Right ventricle myocardium inferior (tissue), 1 donor: Measurements from ENCODE around the gene ITGAL. TPM values are rescaled to one million over a fixed set of nuclear protein-coding genes. Genes with fewer than 3 reads are reported as not detected.
A peak's percentile ranks its signal among the peaks of the same experiment; 100 is the strongest.
"Not testable (repeated sequence)": the region's sequence is repeated elsewhere in the genome, so short reads cannot be mapped to it uniquely, and the experiment has no call there.

Experiments used
- ATAC-seq: fragments of 200-7000 bp; cut with Tn5 transposase; one replicate; pipeline ENCODE4 v1.9.1; 2020; ENCODE audit warnings: mild to moderate bottlenecking, moderate library complexity
- DNase-seq: peaks from one replicate; pipeline ENCODE4 v3.0.0; 2021; ENCODE audit errors: missing footprints
- intact Hi-C: fragments of 100-400 bp; cut with DNase I; formaldehyde crosslinking; loops from one replicate; pipeline ENCODE4 v1.11.0; 2022
- total RNA-seq: library from RNA; stranded (reverse); fragmentation: NEBNext Ultra II Directional; extraction: Animal tissue kit (Norgen Biotek cat#: 25700); gene quantifications from one replicate; pipeline ENCODE4 v1.2.1, GENCODE V29; 2021
- donor health status: DM: no; HTN: yes; CAD: no; lungs with severe emphysema.

ITGAL gene
- total RNA-seq, 1 donor from 2014 or later, result 4.2 TPM

GRCh38 chr16:30452709-30453580, 19.6 kb upstream of the ITGAL start:
- ATAC-seq, intact Hi-C loops: not testable (repeated sequence)

DNA sequence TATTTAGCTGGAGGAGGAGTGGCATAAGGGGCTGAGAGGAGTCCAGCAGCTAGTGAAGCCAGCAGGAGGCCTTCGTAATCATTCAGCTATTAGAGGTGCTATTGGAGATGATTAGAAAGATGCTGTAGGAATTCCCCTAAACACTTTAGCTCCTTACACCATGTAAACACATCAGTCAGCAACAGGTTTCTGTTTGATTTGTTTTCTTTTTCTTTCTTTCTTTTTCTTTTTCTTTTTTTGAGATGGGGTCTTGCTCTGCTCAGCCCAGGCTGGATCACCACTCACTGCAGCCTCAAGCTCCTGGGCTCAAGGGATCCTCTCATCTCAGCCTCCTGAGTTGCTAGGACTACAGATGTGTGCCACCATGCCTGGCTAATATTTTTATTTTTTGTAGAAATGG, 16.2 kb upstream of the ITGAL start:
- DNase-seq (no peak), ATAC-seq (no peak)
- intact Hi-C loops, result no loop called here

More at GRCh38 chr16:30452709-30453580, 19.6 kb upstream of the ITGAL start:
- not testable (repeated sequence) for DNase-seq

DNA sequence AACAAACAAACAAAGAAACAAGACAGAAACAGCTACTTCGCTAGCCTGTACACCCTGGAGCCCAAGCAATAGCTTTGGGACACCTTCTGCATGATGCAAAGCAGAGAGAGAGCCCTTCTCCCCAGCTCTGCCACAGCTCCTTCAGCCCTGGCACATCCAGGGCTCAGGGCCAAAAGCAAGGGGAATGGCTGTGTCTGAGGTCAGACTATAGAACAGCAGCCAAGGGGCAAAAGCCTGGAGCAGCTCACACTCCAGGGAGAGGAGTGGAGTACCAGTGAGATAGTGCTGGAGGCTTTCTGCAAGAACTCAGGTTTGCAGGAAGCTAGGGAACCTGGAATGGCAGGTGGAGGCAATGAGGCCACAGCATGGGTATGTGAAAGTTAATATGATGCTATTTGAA, 15.3 kb upstream of the ITGAL start:
- intact Hi-C loops, result no loop called here
- DNase-seq, result no peak
- peak; percentile 89 for ATAC-seq

GRCh38 chr16:30457743-30458560, 14.6 kb upstream of the ITGAL start:
- ATAC-seq (no peak), DNase-seq (no peak)
- intact Hi-C loops, result no loop called here

DNA sequence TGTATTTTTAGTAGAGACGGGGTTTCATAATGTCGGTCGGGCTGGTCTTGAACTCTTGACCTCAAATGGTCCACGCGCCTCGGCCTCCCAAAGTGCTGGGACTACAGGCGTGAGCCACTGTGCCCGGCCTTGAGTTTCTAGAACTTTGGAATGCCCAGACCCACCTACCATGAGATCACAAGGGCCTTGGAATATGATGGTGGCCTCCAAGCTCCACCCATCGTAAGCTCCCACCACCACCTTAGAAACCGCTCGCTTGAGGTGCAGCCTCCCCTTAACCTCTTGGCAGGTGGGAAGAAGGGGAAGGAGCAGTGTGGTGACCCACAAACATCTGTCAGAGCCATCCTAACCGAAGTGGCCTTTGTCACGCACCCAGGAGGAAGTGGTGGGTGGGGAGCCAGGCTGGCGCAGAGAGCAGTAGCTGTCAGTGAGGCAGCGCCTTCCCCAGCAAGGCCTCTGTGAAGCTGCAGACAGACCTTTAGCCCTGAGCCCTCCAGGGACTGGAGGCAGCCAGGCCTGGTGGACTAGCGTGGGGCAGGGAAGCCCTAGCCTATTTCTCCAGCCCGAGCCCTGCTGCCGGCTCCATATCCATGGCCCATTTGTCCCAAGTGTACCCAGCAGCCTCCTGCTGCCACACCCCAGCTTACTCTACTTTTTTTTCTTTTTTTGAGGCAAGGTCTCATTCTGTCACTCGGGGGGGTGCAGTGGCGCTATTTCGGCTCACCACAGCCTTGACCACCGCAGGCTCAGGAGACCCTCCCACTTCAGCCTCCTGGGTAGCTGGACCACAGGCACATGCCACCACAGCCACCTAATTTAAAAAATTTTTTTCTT, 13.8 kb upstream of the ITGAL start:
- DNase-seq, result peak; percentile 73
- peak; percentile 44 for ATAC-seq
- intact Hi-C loops, result no loop called here

DNA sequence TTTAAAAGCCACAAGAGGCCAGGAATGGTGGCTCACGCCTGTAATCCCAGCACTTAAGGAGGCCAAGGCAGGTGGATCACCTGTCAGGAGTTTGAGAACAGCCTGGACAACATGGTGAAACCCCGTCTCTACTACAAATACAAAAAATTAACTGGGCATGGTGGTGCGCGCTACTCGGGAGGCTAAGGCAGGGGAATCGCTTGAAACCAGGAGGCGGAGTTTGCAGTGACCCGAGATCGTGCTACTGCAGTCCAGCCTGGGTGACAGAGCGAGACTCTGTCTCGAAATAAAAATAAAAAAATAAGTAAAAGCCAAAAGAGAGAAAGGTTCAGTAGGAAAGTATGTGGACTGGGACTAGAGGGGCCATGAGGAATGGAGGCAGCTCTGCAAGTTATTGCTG, 13.1 kb upstream of the ITGAL start:
- DNase-seq (no peak), ATAC-seq (no peak)
- intact Hi-C loops, result no loop called here

DNA sequence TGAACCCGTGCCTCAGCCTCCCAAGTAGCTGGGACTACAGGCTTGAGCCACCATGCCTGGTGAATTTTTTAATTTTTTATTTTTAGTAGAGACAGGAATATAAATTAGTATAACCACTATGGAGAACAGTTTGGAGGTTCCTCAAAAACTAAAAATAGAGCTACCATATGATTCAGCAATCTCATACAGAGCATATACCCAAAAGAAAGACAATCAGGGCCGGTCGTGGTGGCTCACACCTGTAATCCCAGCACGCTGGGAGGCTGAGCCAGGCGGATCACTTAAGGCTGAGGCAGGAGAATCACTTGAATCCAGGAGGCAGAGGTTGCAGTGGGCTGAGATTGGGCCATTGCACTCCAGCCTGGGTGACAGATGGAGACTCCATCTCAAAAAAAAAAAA, 11.1 kb upstream of the ITGAL start:
- intact Hi-C loops, DNase-seq, ATAC-seq: not testable (repeated sequence)

DNA sequence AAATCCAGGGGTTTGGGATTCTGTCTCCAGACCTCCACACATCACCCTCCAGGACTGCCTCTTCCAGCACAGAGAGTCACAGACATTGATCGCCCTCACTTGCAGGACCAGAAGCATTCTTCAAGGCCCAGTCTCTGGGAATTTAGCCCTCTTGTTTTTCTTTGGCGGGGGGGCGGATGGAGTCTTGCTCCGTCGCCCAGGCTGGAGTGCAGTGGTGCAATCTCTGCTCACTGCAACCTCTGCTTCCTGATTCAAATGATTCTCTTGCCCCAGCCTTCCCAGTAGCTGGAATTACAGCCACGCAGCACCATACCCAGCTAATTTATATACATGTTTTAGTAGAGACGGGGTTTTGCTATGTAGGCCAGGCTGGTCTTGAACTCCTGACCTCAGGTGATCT, 8.5 kb upstream of the ITGAL start:
- ATAC-seq (no peak), DNase-seq (no peak)
- intact Hi-C loops, result no loop called here

DNA sequence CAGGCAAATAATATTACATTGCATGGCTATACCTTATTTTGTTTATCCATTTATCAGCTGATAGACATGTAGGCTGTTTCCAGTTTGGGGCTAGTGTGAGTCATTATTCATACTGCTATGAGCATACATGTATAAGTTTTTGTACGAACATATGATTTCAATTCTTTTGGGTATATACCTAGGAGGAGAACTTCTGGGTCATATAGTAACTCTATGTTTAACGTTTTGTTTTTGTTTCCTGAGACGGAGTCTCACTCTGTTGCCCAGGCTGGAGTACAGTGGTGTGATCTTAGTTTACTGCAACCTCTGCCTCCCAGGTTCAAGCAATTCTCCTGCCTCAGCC, 2.4 kb upstream of the ITGAL start:
- intact Hi-C loops, result no loop called here
- ATAC-seq, result no peak
- DNase-seq, result no peak

GRCh38 chr16:30470632-30470995, 1.9 kb upstream of the ITGAL start:
- DNase-seq, result no peak
- no peak for ATAC-seq
- intact Hi-C loops, result no loop called here

DNA sequence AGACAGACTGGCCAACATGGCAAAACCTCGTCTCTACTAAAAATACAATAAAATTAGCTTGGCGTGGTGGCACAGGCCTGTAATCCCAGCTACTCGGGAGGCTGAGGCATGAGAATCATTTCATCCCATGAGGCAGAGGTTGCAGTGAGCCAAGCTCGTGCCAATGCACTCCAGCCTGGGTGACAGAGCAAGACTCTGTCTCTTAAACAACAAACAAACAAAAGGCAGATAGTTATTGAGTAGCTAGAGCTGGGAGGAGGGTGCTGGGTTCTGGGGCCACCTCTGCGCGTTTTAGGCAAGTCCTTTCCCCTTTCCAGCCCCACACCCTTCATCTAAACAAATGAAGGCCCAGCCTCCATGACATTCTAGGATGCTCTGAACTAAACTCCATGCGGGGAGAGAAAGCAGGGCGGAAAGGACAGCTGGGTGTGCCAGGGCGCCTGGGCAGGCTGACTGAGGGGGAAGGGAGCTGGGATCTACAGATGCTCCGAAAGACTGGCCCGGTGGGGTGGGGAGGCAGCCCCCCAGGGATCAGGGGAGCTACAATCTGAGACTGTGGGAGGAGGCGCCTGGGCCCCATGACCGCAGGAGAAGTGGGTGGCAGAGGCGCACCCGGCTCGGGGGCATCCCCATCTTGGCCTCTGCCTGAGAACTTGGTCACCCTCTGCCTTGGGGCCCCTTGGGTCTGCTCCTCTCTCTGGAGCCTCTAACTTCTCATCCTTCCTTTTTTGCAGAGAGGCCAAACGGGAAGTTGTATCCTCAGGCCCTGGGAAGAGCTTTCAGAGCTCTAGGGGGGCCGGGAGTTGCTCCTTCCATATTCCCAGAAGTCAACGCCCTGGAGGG, 910 bp downstream of the ITGAL start:
- peak; percentile 28 for ATAC-seq
- DNase-seq, result no peak

GRCh38 chr16:30474074-30474452, 1.5 kb downstream of the ITGAL start:
- intact Hi-C loops, result no loop called here
- DNase-seq (no peak), ATAC-seq (no peak)

More for the DNA sequence above, 910 bp downstream of the ITGAL start:
- intact Hi-C loops, result no loop called here

- ATAC-seq (no peak), DNase-seq (no peak)
- intact Hi-C loops, result no loop called here
These were observed 2.1 kb downstream of the ITGAL start for GRCh38 chr16:30474684-30475083.

DNA sequence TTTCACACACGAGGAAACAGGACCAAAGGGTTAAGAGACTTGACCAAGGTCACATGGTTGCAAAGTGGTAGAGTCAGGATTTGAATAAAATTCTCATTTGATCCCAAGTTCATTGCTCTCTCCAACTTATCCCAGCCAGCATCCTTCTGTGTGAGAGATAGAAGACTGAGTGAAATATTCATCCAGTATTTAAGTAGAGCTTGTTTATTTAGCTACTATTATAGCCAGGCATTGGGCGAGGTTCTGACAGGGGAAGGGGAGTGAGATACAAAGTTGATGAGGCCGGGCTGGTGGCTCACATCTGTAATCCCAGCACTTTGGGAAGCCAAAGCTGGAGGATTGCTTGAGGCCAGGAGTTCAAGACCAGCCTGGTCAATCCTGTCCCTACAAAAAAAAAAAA, 4.4 kb downstream of the ITGAL start:
- no peak for ATAC-seq
- intact Hi-C loops, result no loop called here

GRCh38 chr16:30477773-30478172, 5.2 kb downstream of the ITGAL start:
- DNase-seq, intact Hi-C loops, ATAC-seq: not testable (repeated sequence)

More for the DNA sequence above, 4.4 kb downstream of the ITGAL start:
- no peak for DNase-seq

DNA sequence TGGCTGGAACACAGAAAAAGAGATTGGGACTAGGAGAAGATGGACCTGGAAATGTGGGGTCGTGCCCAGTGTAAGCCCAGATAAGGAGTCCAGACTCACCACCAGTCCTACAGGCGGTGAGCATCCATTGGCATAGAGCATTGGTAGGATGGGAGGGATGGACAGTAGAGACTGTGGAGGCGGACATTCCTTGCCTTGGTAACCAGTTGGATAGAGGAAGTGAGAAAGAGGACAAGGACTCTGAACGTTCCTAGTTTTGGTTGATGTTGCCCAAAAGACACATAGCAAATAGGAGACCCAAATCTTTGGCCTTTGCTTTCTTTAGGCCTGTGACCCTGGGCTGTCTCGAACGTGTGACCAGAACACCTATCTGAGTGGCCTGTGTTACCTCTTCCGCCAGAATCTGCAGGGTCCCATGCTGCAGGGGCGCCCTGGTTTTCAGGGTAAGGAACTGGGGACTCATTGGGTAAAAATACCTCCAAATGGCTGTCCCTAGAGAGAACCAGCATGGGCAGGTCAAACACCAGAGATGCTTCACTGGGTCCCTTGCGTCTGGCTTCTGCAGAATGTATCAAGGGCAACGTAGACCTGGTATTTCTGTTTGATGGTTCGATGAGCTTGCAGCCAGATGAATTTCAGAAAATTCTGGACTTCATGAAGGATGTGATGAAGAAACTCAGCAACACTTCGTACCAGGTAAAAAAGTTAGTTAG, 6.4 kb downstream of the ITGAL start:
- DNase-seq (no peak), ATAC-seq (no peak)
- intact Hi-C loops, result no loop called here

DNA sequence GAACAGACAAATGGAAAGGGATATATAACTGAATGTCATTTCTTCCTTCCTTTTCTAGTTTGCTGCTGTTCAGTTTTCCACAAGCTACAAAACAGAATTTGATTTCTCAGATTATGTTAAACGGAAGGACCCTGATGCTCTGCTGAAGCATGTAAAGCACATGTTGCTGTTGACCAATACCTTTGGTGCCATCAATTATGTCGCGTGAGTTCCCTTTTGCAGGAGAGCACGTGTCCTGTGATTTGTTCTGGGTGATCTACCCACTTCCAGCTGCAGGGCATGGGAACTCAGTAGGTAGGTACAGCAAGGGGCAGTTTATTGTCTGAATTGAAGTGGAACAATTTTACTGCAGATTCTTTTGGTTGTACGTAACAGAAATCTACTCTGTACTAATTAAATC, 8.8 kb downstream of the ITGAL start:
- ATAC-seq (no peak), DNase-seq (no peak)
- intact Hi-C loops, result no loop called here

GRCh38 chr16:30482366-30482765, 9.8 kb downstream of the ITGAL start:
- intact Hi-C loops, result no loop called here
- ATAC-seq (no peak), DNase-seq (no peak)
